K562 (cell line): ENCODE measurements around the gene GAB2. TPM values are rescaled to one million over a fixed set of nuclear protein-coding genes. Genes with fewer than 3 reads are reported as not detected.

ENCODE experiments used
- ATAC-seq: fragments of 200-7000 bp; cut with Tn5 transposase; 3 replicates; pipeline ENCODE4 v1.9.1; 2020; ENCODE audit warnings: moderate library complexity
- BruUV-seq: library from RNA; stranded (reverse); fragments of 400-500 nt; replicated peaks from 2 replicates; lab custom pipeline; 2021; lab: Mats Ljungman, UMichigan
- CTCF ChIA-PET: fragments of 300-600 bp; formaldehyde crosslinking; extraction: SDS; loops from one replicate; lab custom pipeline; 2021; ENCODE audit warnings: low intra/inter-chr PET ratio; lab: Yijun Ruan, JAX
- POLR2A ChIA-PET: fragments of 300-600, 350-650 bp; sonication (Branson Sonifier 250); formaldehyde crosslinking; extraction: SDS; loops from one replicate; lab custom pipeline; 2021; ENCODE audit warnings: antibody characterized with exemption, inconsistent platforms; lab: Yijun Ruan, JAX
- DNase-seq, 4 experiments: peaks; one replicate each; pipeline versions ENCODE4 v3.0.0 to v3.0.0-alpha.2; 2011 to 2018; ENCODE audit warnings: low spot score in 3 of 4, mixed read lengths in 3 of 4; ENCODE audit errors: extremely low read depth in 1 of 4
- FAIRE-seq: peaks from 2 replicates; lab custom pipeline; 2011; peaks lifted over from hg19 to GRCh38; lab: Jason Lieb, UNC
- H2AFZ ChIP-seq: 2 replicates; pipeline ENCODE4 v1.6.0; 2011; ENCODE audit warnings: low read depth, low read length, control low read depth, inconsistent platforms
- H3K27ac ChIP-seq: fragments of 200-600 bp; 3 replicates; pipeline ENCODE4 v1.8.0; 2011; ENCODE audit warnings: low read depth, mild to moderate bottlenecking, control low read depth, inconsistent platforms, low read length, moderate library complexity, mixed read lengths; ENCODE audit errors: extremely low read depth
- H3K27me3 ChIP-seq, 2 experiments: fragments of 300-600 bp in 1 of 2; 2 replicates in 1 of 2; 3 replicates in 1 of 2; pipeline versions ENCODE4 v1.6.0 to v1.8.0; 2011; ENCODE audit warnings: inconsistent platforms in 2 of 2, low read length in 2 of 2, mild to moderate bottlenecking in 1 of 2, mixed read lengths in 1 of 2, moderate library complexity in 1 of 2; ENCODE audit not compliant: control insufficient read depth in 2 of 2, insufficient read depth in 2 of 2
- H3K36me3 ChIP-seq: fragments of 300-600 bp; 3 replicates; pipeline ENCODE4 v1.8.0; 2011; ENCODE audit warnings: mild to moderate bottlenecking, low read length, inconsistent platforms; ENCODE audit not compliant: control insufficient read depth, insufficient read depth
- H3K4me1 ChIP-seq, 2 experiments: fragments of 200-600 bp in 1 of 2; replicated peaks in 1 of 2; 2 replicates in 1 of 2; 3 replicates in 1 of 2; pipeline versions ENCODE4 v1.5.1 to v1.8.0; 2011; ENCODE audit warnings: inconsistent platforms in 2 of 2, low read length in 2 of 2, mild to moderate bottlenecking in 1 of 2, mixed read lengths in 1 of 2, moderate library complexity in 1 of 2; ENCODE audit not compliant: control insufficient read depth in 2 of 2, insufficient read depth in 2 of 2
- H3K4me2 ChIP-seq: 2 replicates; pipeline ENCODE4 v1.6.1; 2011; ENCODE audit warnings: low read length, control low read depth, inconsistent platforms, mixed read lengths; ENCODE audit not compliant: insufficient read depth
- H3K4me3 ChIP-seq: fragments of 200-600 bp; sonication (generic), shearing (Covaris generic); 2 replicates; pipeline ENCODE4 v1.5.1; 2016; ENCODE audit warnings: control low read depth, inconsistent platforms
- H3K79me2 ChIP-seq: fragments of 200-600 bp; 3 replicates; pipeline ENCODE4 v1.8.0; 2011; ENCODE audit warnings: low read length, inconsistent platforms; ENCODE audit not compliant: control insufficient read depth, insufficient read depth
- H3K9ac ChIP-seq, 2 experiments: 2 replicates each; pipeline versions ENCODE4 v1.6.0 to v1.6.1; 2011; ENCODE audit warnings: low read depth in 2 of 2, low read length in 2 of 2, control low read depth in 1 of 2, inconsistent platforms in 1 of 2, mild to moderate bottlenecking in 1 of 2, mixed read lengths in 1 of 2; ENCODE audit not compliant: insufficient read depth in 1 of 2
- H3K9me1 ChIP-seq: one replicate; pipeline ENCODE4 v1.6.0; 2011; ENCODE audit warnings: inconsistent platforms, mild to moderate bottlenecking, low read length, moderate library complexity; ENCODE audit not compliant: control insufficient read depth, insufficient read depth
- H3K9me3 ChIP-seq: replicated peaks from 2 replicates; pipeline ENCODE4 v1.5.1; 2011; ENCODE audit warnings: low read depth, low read length, inconsistent platforms; ENCODE audit not compliant: control insufficient read depth, insufficient read depth
- H4K20me1 ChIP-seq: replicated peaks from 2 replicates; pipeline ENCODE4 v1.6.1; 2011; ENCODE audit warnings: low read length, inconsistent platforms, mixed read lengths; ENCODE audit not compliant: control insufficient read depth, insufficient read depth
- PBX2 ChIP-seq, 2 experiments: IDR thresholded peaks in 1 of 2; conservative IDR thresholded peaks in 1 of 2; 2 replicates each; pipeline ENCODE4 v1.6.1; 2016; ENCODE audit warnings: low read depth in 2 of 2, mild to moderate bottlenecking in 1 of 2, missing compliant biosample characterization in 1 of 2, missing genetic modification characterization in 1 of 2, moderate library complexity in 1 of 2
- ZEB2 ChIP-seq: fragments of 450-650 bp; IDR thresholded peaks from 2 replicates; pipeline ENCODE4 v1.6.1; 2016
- WGBS: fragments of 100-300 bp; shearing (Covaris generic); methylation state at CpG from one replicate; pipeline ENCODE4 v1.1.6; 2016; ENCODE audit warnings: low coverage, mixed read lengths; ENCODE audit not compliant: insufficient coverage; ENCODE audit errors: missing lambda C conversion rate; 5-methylcytosine and 5-hydroxymethylcytosine counted together
- in situ Hi-C: fragments of 300-500 bp; cut with MboI; formaldehyde crosslinking; loops from 4 replicates; pipeline ENCODE4 v1.15.0; 2018; ENCODE audit warnings: inconsistent platforms, mixed read lengths
- intact Hi-C: fragments of 100-400 bp; cut with micrococcal nuclease; formaldehyde crosslinking; loops from 2 replicates; pipeline ENCODE4 v1.14.2; 2022
- polyA plus RNA-seq, 8 experiments: library from polyadenylated mRNA; depleted of rRNA in 4 of 8; stranded (reverse) in 5 of 8; unstranded in 3 of 8; fragments of >200 nt; fragmentation: Nextera tagmentation in 2 of 8; fragmentation: Illumina TruSeq in 1 of 8; extraction: Ambion mirVana in 2 of 8; extraction: Trizol in 1 of 8; gene quantifications; 2 replicates each; pipeline versions ENCODE4 v1.2.1 to v1.2.3, GENCODE V29; 2011 to 2014; ENCODE audit warnings: inconsistent platforms in 1 of 8, missing spikeins in 1 of 8
- total RNA-seq, 7 experiments: library from RNA; depleted of rRNA in 6 of 7; stranded (reverse); fragments of >200 nt in 6 of 7; fragmentation: Illumina TruSeq in 2 of 7; extraction: Trizol in 2 of 7; gene quantifications; 2 replicates each; pipeline versions ENCODE4 v1.2.1 to v1.2.3, GENCODE V29; 2011 to 2021; ENCODE audit warnings: low replicate concordance in 1 of 7

The GAB2 gene
- total and polyA plus RNA-seq, 9 of the 15 experiments (the other 6 are each of a cell fraction or from before 2014, with no cell fraction given) = 2.3 to 35.2 (median 16.1) TPM

- WGBS = 75% methylated on average over 4 of the region's 7 CpGs
- DNase-seq (no peak), FAIRE-seq (no peak), ATAC-seq (no peak)
- intact Hi-C loops = no loop called here
- H3K4me1 ChIP-seq = peaks cover 0 to 24% of the 10 kb centered on the region in 2 experiments; a peak in 3 of 5 replicates
- POLR2A ChIA-PET = interaction anchor here (0.6 to 1.5 kb wide), 2 partner anchors 11 to 15 kb away, joined by 3 to 4 read pairs; no protein-coding TSS in a partner anchor
- BruUV-seq = no TSS peak
- TF ChIP-seq ZEB2 (no peak), PBX2 (CRISPR knock-in tag; IDR thresholded peaks at IDR 0.05; ENCODE audit: low read depth) (no peak), PBX2 (tag; conservative IDR thresholded peaks at IDR 0.05; ENCODE audit: low read depth) (no peak)
- H3K9me1 ChIP-seq = no peaks in the 10 kb centered on the region
- in situ Hi-C loops = no loop called here
- H3K27ac ChIP-seq = no peak overlapping the region
- no peaks in the 10 kb centered on the region for H4K20me1 ChIP-seq
- peaks cover 11% of the 10 kb centered on the region for H3K9me3 ChIP-seq
- no peak overlapping the region for H3K4me3 ChIP-seq
- no peak overlapping the region for H3K4me2 ChIP-seq
- no peaks in the 10 kb centered on the region for H3K27me3 ChIP-seq
- CTCF ChIA-PET = no interaction called here
- H3K36me3 ChIP-seq = peaks cover 33% of the 10 kb centered on the region
- H3K79me2 ChIP-seq = peaks cover 4% of the 10 kb centered on the region; the same call in 1 of the 3 replicates
- no peak overlapping the region for H2AFZ ChIP-seq
- H3K9ac ChIP-seq = no peak overlapping the region
Observed at GRCh38 chr11:78269806-78270205, 147.8 kb downstream of the GAB2 start.
